IPS-11a (cell line): ENCODE measurements around the gene WDHD1.
A peak's percentile ranks its signal among the peaks of the same experiment; 100 is the strongest.
"Not testable (repeated sequence)": the region's sequence is repeated elsewhere in the genome, so short reads cannot be mapped to it uniquely, and the experiment has no call there.

Source experiments
- H3K4me3 ChIP-seq: one replicate; pipeline ENCODE4 v1.5.1; 2013; ENCODE audit warnings: low read depth, low read length, control low read depth

WDHD1 gene, protein sequence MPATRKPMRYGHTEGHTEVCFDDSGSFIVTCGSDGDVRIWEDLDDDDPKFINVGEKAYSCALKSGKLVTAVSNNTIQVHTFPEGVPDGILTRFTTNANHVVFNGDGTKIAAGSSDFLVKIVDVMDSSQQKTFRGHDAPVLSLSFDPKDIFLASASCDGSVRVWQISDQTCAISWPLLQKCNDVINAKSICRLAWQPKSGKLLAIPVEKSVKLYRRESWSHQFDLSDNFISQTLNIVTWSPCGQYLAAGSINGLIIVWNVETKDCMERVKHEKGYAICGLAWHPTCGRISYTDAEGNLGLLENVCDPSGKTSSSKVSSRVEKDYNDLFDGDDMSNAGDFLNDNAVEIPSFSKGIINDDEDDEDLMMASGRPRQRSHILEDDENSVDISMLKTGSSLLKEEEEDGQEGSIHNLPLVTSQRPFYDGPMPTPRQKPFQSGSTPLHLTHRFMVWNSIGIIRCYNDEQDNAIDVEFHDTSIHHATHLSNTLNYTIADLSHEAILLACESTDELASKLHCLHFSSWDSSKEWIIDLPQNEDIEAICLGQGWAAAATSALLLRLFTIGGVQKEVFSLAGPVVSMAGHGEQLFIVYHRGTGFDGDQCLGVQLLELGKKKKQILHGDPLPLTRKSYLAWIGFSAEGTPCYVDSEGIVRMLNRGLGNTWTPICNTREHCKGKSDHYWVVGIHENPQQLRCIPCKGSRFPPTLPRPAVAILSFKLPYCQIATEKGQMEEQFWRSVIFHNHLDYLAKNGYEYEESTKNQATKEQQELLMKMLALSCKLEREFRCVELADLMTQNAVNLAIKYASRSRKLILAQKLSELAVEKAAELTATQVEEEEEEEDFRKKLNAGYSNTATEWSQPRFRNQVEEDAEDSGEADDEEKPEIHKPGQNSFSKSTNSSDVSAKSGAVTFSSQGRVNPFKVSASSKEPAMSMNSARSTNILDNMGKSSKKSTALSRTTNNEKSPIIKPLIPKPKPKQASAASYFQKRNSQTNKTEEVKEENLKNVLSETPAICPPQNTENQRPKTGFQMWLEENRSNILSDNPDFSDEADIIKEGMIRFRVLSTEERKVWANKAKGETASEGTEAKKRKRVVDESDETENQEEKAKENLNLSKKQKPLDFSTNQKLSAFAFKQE

DNA sequence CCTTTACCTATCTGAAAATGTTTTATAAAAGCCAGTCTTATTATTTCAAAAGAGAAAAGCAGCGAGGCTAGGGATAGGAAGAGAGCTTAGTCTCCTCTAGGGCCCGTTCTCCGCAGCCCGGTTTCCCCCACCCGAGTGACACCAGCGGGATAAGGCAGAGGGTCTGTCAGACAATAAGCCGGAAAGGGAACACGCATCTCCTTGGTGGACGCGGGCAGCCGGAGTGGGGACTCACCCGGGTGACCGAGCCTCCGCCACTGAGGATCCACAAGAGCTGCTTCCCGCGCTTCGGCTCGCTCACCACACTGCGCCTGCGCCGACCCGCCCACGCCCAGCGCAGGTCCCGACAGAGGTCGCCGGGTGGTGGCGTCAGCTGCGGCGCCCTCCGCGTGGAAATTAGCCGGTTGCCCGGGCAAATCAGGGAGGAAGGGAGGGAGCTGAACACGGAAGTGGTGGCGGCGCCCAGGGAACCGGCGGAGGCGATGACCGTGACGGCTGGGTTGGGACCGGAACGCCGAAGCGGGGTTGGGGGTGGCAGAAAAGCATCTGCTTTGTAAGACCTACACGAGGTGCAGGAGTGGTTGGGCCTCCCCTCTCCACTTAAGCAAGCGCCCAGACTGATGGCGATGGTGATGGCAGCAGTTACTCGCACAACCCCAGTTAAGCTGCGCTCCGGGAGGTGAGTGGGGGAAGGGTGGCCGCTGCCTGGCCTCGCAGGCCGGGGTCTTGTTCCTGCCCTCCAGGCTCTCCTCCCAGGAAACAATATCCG lies at the start of gene WDHD1, which contains the start of gene SOCS4:
Gene WDHD1 (minus strand): TSS at position 307 of the 769 bp plus-strand sequence. CDS start 312 bp downstream, outside the sequence.
Gene SOCS4 (plus strand): TSS at position 444 of the 769 bp plus-strand sequence. CDS start 15,806 bp downstream, outside the sequence.
- peak within 1 kb of the TSS; percentile 92 for H3K4me3 ChIP-seq

DNA sequence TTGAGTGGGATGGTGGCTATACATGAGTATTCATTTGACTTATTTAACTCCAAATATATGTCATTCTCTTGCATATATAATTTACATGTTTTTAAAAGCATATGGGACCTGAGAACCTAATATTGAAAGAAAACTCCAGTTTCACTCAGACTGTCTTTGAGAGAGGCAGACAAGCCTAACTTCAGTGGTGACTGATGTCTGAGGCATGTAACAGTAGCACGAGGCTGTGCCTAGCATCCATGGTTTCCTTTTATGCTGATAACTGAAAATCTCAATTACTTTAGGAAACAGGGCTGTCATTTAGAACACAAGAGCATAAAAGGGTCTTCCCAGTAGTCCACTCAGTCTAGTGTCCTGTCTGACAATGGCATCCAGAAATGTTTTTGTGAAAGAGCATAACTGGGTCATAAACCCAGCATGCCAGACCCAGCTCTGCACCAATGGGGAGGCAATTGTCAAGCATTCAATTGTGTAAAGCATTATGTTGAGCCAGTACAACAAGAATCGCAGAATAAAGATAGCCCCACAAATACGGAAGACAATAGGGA lies 48.8 kb upstream of the WDHD1 start:
- H3K4me3 ChIP-seq, result no peak overlapping the region

DNA sequence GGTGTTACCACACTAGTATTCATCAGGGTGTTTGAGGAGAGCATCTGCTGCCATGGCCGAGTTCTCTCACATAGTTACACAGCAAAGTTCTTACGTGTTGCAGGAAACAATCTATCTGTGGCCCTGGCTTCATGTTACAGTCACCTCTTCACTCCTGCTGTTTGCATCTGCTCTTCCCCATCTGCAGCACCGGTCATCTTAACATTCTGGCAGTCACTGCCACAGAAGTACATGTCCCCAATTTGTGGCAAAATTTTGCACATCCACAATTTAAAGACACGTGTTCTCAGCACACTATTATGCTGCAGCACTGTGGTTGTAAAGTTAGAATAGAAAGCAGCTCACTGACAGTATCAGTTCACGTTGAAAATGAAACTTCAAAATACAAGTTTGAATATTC lies 47.8 kb upstream of the WDHD1 start:
- no peak overlapping the region for H3K4me3 ChIP-seq

DNA sequence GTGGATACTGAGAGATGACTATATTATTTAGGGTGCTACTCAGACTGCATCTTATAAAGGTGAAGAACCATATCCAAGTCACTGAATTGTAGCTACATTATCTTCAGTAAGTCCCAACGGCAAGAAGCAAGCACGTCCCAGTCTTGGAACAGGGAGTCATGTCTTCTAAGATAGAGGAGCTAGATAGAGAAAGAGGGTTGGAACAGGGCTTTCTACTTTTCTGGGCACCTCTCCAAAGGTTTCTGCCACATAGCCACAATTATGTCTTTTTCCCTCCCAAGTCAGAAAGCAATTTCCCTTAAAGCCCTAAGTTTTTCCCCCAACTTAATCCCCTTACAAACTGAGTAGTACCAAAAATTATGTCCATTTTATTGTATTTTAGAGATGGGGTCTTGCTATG lies 47.0 kb upstream of the WDHD1 start:
- no peak overlapping the region for H3K4me3 ChIP-seq

DNA sequence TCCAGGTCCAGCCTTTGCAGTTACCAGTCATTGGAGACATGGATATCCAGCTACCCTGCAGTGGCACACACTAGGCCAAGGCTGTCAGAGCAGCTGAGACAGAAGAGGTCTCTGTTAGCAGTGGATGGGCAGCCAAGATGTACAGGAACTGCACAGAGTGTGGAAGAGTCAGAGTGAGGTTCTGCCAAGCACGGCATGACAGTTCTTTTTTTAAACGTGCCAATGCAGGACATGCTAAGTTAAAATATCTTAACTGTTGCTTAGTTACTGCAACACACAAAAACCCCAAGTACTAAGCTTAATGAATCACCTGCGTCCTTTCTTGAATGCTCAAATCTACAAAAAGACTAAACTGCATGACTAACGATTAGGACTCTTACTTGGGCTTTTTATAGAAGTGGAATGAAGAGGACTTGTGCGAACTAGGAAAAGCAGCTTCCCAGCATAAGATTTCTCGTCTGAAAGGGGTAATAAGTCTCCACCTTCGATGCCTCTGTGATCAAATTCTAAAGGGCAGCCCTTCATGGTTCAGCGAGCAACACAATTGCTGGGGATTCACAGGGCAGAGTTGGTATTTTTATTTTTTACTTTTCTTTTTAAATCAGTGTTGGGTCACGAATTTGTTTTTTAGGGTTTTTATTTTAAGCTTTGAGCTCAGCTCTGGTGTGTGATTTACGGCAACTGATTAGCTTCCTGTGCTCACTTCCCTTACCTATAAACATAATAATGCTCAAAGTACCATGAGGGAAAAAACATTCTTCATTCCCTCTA lies 45.2 kb upstream of the WDHD1 start:
- no peak overlapping the region for H3K4me3 ChIP-seq

DNA sequence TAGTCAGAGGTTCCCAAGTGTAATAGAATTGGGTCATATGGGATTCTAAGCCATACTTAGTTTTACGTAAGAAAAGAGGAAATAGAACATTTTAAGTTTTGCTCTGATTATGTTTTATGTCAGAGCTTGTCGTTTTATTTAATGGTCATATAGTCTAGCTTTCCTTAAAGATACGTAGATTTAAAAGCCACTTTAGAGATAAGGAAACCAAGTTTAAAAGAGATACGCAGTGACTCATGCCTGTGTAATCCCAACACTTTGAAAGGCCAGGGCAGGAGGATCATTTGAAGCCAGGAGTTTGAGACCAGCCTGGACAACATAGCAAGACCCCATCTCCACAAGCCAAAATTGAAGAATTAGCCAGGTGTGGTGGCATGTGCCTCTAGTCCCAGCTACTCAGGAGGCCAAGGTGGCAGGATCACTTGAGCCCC lies 44.1 kb upstream of the WDHD1 start:
- no peak overlapping the region for H3K4me3 ChIP-seq

DNA sequence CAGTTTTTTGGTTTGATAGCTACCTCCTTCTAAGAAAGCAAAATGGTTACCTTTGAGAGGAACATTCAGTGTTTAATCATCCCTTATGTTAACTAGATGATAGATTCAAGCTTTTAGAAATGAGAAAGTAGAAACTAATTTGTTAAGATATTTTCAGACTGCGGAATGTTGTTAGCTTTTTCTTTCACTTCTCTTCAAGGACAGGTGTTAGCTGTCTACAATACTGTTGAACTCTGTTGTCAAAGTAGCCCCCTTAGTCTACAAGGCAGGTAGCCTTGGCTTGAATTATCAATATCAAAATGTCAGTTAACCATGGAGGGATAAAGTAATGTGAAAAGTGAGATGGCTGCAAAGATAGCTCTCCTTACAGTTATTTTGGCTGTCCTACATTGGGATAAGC lies 39.3 kb upstream of the WDHD1 start:
- H3K4me3 ChIP-seq, result no peak overlapping the region

DNA sequence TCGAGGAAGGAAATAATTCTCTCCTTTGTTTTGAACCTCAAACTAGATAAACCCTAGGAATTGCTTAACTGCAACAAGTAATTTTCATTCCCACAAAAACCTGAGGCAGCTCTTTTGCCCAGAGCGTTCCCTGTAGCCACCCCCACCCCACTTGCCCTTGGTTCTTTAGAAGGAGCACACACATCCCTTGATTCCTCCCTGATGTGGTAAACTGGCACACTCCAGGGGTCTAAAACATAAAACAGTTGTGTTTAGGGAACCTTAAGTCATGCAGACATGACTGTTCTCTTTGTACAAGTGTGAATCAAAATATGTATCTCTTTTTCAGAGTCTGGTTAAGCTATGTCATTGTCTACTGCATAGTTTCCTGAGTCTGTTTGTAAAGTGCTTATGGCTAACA lies 38.5 kb upstream of the WDHD1 start:
- no peak overlapping the region for H3K4me3 ChIP-seq

DNA sequence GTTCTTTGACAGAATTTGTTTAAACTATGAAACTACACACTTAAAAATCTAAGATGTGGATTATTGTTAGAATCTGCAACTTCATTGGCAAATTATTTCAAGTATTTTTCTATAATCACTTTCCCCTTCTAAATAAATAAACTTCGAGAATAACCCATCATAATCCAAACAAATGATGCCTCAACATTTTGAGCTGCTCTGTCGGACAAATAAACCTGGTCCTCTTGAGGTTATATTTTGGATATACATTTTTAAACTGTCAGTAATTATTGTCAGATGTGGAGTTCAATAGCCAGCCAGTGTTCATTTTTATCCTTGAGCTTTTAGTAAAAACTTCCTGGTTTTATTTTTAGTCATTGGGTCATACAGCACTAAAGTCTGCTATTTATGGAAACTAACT lies 38.0 kb upstream of the WDHD1 start:
- H3K4me3 ChIP-seq, result not testable (repeated sequence)

DNA sequence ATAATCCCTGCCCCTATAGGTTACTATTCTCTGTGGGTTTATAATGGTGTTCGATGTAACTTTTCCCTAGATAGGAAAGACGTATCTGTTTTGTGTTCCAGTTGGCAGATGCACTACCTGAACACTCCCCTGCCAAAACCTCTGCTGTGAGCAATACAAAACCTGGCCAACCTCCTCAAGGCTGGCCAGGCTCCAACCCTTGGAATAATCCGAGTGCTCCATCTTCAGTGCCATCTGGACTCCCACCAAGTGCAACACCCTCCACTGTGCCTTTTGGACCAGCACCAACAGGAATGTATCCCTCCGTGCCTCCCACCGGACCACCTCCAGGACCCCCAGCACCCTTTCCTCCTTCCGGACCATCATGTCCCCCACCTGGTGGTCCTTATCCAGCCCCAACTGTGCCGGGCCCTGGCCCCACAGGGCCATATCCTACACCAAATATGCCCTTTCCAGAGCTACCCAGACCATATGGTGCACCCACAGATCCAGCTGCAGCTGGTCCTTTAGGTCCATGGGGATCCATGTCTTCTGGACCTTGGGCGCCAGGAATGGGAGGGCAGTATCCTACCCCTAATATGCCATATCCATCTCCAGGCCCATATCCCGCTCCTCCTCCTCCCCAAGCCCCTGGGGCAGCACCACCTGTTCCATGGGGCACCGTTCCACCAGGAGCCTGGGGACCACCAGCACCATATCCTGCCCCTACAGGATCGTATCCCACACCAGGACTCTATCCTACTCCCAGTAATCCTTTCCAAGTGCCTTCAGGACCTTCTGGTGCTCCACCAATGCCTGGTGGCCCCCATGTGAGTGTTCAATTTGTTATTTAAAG lies 35.8 kb upstream of the WDHD1 start:
- no peak overlapping the region for H3K4me3 ChIP-seq

DNA sequence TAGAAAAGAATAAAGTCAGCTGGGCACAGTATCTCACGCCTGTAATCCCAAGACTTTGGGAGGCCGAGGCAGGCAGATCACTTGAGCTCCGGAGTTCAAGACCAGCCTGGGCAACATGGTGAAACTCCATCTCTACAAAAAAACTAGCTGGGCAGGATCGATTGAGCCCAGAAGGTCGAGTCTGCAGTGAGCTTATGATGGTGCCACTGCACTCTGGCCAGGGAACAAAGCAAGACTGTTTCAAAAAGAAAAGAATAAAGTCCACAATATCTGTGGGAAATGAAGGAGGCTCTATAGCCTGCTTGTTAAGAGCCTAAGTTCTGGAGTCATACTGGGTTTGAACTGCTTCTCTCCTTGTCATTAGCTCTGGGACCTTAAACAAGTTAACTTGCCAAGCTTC lies 32.4 kb upstream of the WDHD1 start:
- H3K4me3 ChIP-seq, result no peak overlapping the region

DNA sequence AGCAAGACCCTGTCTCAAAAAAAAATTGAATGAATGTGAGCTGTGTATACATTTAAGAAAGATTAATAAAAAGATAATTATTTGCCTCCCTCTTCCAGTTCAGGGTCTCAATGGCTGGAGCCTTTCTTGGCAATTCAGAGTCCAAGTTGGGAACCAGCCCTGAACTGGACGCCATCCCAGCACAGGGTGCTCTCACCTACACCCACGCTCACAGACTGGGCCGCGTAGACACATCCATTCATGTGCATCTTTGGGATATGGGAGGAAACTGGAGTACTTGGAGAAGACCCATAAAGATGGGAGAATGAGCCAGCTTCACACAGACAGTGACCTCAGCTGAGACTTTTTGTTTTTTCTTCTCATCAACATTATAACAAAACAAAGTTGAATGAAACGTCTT lies 31.0 kb upstream of the WDHD1 start:
- no peak overlapping the region for H3K4me3 ChIP-seq

DNA sequence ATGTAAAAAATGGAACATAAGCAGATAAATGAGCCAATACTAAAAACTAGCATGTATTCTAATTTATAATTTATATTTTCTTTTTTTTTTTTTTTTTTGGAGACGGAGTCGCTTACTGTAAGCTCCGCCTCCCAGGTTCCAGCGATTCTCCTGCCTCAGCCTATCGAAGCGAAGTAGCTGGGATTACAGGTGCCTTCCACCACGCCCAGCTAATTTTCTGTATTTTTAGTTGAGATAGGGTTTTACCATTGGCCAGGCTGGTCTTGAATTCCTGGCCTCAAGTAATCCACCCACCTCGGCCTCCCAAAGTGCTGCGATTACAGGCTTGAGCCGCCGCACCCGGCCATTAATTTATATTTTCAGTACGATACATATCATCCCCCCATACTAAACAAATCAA lies 27.2 kb upstream of the WDHD1 start:
- no peak overlapping the region for H3K4me3 ChIP-seq

DNA sequence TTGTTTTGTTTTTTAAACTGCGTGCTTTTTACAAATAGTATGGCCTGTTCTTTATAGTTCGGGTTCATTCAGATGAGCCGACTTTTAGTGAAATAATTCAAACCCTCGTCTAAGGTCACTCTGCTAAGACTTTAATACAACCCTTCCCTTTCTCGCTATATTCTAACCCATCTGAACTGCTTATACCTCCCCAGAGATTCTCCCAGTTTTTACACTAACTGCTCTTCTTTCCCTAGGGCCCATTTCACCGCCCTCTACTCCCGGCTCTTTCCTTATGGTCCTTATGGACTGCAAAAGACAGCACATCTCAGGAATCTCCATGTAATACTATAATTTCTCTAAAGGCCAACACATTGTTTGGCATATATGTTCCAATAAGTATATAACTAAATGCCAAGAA lies 26.6 kb upstream of the WDHD1 start:
- no peak overlapping the region for H3K4me3 ChIP-seq

DNA sequence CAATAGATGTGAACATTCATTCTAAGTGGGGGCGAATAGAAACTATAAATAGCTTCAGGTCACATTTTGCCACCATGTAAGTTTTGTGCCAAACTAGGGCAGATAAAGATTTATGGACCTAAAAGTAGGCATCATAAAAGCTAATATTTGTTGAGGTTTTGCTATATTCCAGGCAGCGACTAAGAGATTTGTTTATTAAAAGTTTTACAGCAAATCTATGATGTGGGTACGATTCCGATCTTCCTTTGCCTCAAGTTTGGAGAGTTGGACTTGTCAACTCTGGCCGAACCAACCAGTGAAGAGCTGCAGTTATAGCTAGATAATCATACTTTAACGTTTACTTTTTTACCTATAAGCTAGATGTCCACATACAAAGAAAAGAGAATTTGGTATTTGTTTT lies 26.1 kb upstream of the WDHD1 start:
- peak overlapping the region; percentile 99 for H3K4me3 ChIP-seq

DNA sequence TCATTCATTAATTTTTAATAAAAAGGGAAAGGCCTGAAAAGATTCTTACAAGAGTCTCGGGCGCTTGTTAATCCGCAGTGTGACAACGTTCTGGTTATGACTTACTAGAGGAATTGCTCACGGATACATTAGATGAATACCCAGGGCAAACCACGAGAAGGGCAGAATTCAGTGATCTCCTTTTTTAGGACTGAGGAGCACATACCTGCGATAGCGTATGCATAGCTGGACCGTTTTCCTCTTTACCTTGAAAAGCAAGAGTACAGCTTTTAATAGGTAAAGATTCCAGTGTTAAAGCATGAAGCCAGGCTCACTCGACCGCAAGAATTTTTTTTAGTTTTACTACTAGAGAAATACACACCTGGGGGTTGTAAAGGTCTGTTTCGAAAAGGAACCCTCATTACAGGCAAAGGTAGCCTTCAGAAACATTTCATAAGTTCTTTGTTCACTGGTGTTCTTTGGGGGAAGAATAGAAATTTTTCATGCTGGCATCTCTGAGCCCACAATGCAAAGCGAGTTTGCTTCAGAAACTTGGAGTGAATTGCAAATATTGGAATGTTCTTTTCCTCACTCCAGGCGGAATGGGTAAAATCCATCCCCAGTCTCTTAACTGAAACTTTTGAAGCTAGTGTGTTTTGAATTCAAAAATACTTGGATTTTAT lies 25.5 kb upstream of the WDHD1 start:
- peak overlapping the region; percentile 99 for H3K4me3 ChIP-seq

DNA sequence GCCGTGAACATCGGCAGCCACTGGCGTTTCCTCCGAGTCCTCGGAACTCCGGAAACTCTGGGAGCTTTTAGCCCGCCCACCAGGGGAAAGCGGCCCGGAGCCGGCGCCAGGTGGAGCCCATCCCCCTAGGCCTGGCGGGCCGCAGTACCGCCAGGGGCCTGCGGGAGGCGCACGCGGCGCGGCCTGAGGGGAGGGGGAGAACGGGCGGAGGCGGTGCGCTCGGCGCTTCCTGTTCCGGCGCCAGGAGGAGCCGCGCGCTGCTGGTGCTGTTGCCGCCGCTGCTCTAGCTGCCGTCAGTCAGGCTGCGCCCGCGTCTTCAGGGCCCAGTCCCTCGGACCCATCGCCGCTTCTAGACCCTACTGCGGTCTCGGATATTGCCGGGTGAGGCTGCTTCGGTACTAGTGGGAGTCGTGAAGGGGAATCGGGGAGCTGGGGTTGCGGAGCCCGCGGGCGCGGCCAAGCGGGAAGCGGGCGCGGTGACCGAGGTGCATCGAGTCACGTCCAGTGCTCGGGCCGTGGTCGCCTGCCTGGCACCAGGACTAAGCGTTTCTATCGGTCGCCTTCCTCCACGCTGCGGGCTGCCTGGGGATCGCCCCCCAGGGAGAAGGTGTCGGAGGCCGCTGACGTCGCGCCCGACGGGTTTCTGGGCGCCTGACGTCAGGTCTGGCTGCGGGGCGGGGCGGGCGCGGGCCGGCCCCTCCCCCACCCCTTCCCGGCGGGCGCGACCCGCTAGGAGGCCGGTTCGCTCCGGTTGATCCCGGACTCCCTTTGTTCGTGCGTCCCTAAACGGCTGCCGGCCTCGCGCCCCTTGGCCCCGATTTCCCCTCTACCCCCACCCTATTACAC lies 24.7 kb upstream of the WDHD1 start, which contains the start of gene MAPK1IP1L:
Gene MAPK1IP1L (plus strand): TSS at position 225 of the 846 bp plus-strand sequence. CDS start 10,037 bp downstream, outside the sequence.
- H3K4me3 ChIP-seq, result peak within 1 kb of the TSS; percentile 99
